ENCODE data around the gene PMS1.
A peak's percentile ranks its signal among the peaks of the same experiment; 100 is the strongest.
"Not testable (repeated sequence)": the region's sequence is repeated elsewhere in the genome, so short reads cannot be mapped to it uniquely, and the experiment has no call there.

PMS1 gene

DNA sequence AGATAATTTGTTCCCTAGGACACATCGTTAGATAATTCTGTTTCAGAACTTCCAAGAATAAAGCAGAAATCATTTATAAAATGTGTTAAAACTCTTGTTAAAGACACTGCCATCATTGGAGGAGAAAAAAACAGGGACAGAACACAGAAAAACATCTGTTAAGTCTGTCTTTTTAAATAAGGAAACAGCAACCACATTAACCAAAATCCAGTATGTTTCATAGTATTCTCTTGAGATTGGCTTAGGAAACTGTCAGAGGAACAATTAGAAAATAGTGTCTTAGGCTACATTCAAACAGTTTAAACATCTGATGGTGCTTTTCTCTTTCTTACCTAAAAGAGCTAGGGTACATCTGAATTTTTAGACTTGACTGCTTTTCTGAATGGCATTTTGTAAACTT lies 81.6 kb downstream of the PMS1 start:
- no peak for DNase-seq

GRCh38 chr2:189866296-189866695 lies 82.0 kb downstream of the PMS1 start:
- DNase-seq: peak; percentile 16

DNA sequence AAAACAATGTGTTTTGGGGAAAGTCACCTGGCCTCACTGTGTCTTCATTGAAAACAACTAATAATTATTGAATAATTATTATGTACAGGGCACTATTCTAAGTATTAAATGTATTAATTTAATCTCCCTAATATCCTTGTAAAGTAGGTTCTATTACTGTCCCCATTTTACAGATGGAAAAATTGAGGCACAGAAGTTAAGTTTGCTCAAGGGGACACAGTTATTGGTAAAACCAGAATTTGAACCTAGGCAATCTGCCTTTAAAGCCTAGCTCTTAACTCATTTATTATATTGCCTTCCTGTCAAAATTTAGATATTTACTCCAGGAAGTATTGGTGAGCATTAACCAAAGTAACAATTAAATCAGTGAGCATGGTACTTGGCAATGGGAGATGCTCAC lies 84.6 kb downstream of the PMS1 start:
- DNase-seq: no peak

DNA sequence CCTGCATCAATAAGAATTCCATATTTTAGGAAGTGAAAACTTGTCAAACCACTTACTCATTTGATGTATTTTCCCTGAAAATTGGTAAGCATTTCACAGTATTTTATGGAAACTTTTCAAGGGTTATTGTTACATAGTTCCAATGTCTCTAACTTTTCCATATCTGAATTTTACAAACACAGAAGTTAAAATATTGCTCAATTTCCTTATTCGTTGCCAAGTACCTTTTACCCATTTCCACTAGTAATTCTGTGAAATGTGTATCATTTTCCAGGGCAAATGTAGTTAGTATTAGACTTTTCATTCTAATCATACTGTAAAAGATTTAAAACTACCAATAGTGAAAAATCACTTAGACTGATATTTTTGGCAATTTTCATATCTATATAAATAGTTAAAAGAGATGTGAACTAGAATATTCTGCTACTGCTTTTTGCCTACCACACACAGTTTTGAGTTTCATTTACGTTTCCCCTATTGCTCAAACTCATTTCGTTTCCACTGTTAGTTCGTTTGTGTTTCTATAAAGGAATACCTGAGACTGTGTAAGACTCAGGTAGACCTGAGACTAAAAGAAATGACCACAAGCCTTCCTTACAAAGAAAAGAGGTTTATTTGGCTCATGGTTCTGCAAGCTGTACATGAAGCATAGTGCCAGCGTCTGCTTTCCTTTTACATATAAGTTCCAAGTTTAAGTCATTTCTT lies 86.3 kb downstream of the PMS1 start:
- DNase-seq: no peak

DNA sequence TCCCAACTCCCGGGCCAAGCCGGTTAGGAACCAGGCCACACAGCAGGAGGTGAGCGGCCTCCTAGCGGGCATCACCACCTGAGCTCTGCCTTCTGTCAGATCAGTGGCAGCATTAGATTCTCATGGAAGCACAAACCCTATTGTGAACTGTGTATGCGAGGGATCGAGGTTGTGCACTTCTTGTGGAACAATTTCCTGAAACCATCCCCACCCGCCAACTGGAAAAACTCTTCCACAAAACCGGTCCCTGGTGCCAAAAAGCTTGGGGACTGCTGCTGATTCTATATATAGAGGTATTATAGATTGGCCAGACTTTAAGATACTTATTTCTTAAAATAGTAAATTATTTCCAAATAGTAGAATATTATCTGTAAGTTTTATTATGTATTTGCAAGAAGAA lies 89.4 kb downstream of the PMS1 start:
- DNase-seq: no peak

DNA sequence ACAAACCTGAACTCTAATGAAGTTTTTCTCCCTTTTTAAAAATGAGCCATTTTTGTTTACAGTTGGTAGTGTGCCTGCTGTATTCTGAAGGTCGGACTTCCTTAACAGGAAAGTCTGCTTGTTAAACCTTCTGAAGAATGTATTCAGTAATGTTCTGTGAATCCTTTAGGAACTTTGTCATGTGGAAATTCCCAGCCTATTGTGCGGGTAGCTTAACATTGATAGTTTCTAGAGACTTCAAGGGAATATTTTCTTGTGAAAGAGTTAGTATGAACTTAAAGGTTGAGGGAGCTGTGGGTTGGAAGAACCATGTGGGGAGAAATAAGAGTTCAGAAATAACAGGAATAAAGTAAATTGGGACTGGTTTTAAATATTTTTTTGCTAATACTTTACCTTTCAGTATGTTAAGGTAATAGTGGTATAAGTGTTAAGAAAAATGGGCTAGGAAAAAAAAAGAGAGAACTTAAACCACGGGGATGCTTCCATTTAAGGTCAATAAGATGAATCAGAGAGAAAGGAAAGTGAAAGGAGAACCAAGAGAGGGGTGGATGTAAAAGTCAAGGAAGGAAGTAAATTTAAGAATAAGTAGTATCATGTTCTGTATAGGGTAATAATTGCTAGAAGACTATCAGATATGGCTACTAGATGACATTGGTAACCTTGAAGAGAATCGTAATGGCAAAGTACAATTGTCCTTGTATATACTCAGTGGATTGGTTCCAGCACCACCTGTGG lies 90.5 kb downstream of the PMS1 start:
- no peak for DNase-seq

GRCh38 chr2:189876271-189876670 lies 92.0 kb downstream of the PMS1 start:
- no peak for DNase-seq

- no peak for DNase-seq
Observed at GRCh38 chr2:189879716-189880081, 95.4 kb downstream of the PMS1 start.

DNA sequence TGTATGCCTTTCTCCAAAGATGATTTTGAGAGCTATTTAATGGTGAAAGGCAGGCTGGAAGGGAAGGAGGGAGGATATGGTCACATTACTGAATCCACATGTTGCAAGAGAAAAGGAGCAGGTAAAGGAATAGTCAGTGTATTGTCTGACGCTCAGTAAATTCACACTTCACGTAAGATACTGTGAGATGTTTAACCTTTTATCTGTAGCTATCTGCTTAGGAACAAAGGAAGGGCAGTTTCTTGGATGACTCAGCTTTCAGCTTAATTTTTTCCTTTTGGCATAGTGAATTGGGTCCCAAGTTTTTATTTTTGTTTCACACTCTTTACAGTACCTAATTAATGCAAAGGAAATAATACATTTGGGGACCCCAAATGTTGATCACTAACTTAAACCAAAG lies 96.2 kb downstream of the PMS1 start:
- no peak for DNase-seq

DNA sequence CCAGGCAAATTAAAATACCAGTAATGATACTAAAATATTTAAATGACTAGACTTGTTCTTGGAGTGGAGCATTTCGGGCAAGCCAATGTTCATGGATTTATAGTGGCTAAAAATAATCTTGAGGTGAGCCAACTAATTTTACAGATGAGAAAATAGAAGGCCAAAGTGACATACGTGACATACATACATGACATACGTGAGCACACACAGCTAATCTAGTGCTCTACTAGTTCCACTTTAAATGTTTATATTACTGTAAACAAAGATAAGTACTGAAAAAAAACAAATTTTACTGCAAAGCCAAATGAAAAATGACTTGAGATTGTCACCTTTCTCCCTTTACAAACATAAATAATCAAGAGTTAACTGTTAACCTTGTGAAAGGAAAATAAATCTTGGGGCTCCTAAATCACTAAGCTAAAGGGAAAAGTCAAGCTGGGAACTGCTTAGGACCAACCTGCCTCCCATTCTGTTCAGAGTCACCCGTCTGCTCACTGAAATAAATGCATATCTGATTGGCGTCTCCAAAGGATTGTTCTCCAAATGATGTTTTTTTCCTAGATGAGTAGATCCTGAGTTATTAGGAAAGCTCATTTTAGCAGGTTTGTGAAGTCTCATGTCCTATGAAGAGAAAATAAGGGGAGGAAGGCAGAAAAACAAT lies 96.7 kb downstream of the PMS1 start:
- DNase-seq: no peak

DNA sequence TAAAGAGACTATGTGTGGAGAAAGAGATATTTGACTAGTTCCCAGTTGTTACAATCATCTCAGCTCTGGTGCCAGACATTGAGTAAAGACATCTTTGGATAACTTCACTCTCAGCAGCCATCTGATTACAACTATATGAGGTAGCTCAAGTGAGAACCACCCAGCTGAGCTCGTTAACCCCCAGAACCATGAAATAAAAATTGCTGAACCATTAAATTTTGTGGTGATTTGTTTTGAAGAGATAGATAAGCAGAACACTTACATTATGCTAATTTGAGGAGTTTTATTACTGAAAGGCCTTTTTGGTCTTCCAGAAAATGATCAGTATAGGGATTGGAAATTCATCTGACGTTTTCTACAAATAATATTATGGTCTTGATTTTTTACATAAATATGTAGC lies 101.1 kb downstream of the PMS1 start:
- no peak for DNase-seq

DNA sequence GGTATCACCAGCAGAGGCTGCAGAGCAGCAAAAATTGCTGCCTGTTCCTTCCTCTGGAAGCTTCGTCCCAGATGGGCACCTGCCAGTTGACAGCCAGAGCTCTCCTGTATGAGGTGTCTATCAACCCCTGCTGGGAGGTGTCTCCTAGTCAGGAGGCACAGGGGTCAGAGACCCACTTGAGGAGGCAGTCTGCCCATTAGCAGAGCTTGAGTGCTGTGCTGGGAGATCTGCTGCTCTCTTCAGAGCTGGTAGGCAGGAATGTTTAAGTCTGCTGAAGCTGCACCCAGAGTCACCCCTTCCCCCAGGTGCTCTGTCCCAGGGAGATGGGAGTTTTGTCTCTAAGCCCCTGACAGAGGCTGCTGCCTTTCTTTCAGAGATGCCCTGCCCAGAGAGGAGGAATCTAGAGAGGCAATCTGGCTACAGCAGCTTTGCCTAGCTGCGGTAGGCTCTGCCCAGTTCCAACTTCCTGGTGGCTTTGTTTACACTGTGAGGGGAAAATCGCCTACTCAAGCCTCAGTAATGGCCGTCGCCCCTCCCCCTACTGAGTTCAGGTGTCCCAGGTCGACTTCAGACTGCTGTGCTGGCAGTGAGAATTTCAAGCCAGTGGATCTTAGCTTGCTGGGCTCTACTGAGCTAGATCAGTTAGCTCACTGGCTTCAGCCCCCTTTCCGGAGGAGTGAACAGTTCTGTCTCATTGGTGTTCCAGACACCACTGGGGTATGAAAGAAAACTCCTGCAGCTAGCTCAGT lies 108.5 kb downstream of the PMS1 start:
- not testable (repeated sequence) for DNase-seq

GRCh38 chr2:189896809-189897208 lies 112.6 kb downstream of the PMS1 start:
- no peak for DNase-seq

GRCh38 chr2:189899101-189899500 lies 114.9 kb downstream of the PMS1 start:
- DNase-seq: no peak

DNA sequence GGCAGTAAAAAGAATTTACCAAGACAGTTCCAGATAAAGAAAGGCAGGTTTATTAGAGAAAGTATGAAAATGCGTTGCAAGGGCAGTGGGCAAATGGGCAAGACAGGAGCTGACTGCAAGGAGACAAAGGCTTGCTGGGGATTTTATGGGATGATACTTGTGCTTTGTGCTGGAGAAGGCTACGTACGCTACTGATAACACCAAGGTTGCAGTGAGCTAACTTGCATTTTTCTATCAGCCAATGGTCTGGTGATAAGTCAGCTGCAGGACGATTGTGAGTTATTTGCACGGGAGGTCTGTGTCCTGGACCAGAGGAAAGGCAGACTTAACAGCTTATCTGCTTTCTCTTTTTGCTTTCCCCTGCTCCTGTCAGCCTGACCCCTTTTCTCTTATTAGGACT lies 116.5 kb downstream of the PMS1 start:
- DNase-seq: no peak

DNA sequence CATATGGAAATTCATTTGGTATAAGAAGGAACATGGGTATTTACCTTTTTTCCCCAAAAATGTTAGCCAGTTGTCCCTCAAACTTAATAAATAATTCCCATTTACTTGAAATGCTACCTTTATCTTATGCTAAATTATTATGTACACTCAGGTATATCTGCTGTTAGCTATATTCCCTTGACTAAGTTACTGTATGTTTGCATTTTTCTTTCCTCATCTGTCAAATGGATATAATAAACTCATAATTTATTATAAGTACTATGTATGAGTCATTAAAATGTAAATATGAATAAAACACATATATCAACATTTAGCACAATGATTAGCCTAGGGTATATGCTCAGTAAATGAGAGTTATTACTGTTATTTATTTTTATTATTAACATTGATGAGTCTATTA lies 117.4 kb downstream of the PMS1 start:
- DNase-seq: no peak

DNA sequence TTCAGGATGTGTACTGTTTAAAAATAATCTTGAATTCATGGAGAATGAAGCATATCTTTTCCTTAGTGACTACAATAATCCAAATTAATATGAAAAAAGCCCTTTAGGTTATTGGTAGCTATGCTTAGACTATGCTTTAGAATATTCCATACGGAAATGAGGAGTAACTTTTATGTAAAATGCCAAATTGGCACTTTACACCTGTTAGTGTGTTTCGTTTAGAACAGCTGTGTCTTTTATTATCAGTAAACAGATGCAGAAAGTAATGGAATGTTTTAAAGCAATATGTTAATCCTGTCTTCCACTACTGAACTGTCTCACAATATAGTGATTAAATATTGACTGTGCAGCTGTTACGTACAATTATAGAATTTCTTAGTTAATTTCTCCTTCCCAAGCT lies 129.6 kb downstream of the PMS1 start:
- no peak for DNase-seq

DNA sequence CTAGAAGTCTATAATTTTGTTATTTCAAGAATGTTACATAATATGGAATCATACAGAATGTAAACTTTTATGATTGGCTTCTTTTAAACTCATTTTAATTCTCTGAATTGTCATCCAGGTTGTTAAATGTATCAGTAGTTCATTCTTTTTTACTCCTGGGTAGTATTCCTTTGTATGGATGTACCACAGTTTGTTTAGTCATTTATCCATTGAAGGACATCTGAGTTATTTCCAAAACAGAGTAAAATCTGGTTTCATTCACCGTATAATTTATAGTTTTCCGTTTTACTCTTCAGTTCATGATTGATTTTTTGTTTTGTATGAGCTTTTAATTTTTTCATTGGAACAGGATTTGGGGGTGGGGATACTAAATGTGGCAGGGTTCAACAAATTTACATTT lies 132.4 kb downstream of the PMS1 start:
- no peak for DNase-seq

All from fibroblast of skin of abdomen (primary cell).